GM18502 (cell line): Measurements from ENCODE around the gene C10orf62.
"Not testable (repeated sequence)": the region's sequence is repeated elsewhere in the genome, so short reads cannot be mapped to it uniquely, and the experiment has no call there.

ENCODE experiments used
- ATAC-seq: cut with Tn5 transposase; IDR thresholded peaks from one replicate; pipeline ENCODE4 v1.9.1; 2021; ENCODE audit warnings: mild to moderate bottlenecking; ENCODE audit not compliant: unreplicated experiment, poor library complexity

Gene C10orf62, protein sequence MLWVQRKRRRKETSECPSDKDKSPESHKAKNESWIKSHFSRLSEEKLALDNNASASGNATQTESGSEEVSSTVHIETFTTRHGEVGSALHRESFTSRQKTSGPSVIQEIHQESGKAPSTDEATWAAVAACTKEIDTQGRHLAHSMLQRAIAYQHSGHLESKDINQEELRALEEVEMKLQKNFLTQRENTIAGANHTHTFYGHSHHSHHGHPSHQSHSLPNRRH

DNA sequence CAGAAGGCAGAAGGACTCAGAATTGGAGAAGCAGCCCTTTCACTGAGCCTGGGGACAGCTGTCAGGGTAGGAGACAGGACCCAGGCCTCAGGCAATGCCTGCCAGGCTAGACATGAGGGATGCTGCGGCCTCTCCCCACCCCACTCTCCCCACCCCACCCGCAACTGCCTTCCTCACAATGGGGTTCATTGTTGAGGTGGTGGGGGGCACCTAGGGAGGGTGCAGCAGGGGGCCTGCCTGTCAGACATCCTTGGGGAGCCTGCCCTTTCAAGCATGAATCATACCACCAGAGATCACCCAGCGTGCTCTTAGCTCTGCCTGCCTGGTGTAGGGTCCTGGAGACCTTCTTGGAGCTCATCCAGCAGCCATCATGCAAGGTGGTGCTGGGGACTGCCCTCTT lies at the start of gene C10orf62:
TSS of gene C10orf62 (plus strand) at position 243 of the 400 bp plus-strand sequence. CDS start 177 bp downstream, outside the sequence.
- ATAC-seq, result no peak

DNA sequence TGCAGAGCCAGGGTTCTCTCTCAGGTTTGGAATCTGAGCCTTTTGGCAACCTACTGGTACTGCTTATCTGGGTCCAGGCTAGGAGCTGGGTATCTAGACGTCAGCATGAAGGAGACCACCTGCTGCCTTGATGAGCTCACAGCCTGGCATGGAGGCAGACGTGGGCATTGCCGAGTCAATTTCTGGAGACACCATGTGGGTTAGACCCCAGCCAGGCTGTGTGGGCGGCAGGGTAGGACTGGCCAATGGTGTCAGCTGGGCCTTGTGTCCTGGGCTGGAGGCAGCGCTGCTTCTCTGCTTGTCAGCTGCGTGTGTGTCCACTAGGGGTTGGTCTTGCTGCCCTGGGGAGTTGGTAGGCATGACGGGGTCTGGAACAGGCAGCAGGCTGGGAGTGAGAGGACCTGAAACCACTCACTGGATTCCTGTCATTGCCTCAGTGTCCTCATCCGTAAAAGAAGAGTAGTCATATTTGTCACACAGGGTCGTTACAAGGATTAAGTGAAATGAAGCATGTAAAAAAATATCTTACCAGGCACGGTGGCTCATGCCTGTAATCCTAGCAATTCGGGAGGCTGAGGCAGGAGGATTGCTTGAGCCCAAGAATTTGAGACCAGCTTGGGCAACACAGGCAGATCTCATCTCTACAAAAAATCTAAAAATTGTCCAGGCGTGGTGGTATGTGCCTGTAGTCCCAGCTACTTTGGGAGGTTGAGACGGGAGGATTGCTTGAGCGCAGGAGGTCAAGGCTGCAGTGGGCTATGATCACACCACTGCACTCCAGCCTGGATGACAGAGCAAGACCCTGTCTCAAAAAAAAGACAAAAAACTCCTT lies 48.6 kb upstream of the C10orf62 start:
- ATAC-seq, result no peak

DNA sequence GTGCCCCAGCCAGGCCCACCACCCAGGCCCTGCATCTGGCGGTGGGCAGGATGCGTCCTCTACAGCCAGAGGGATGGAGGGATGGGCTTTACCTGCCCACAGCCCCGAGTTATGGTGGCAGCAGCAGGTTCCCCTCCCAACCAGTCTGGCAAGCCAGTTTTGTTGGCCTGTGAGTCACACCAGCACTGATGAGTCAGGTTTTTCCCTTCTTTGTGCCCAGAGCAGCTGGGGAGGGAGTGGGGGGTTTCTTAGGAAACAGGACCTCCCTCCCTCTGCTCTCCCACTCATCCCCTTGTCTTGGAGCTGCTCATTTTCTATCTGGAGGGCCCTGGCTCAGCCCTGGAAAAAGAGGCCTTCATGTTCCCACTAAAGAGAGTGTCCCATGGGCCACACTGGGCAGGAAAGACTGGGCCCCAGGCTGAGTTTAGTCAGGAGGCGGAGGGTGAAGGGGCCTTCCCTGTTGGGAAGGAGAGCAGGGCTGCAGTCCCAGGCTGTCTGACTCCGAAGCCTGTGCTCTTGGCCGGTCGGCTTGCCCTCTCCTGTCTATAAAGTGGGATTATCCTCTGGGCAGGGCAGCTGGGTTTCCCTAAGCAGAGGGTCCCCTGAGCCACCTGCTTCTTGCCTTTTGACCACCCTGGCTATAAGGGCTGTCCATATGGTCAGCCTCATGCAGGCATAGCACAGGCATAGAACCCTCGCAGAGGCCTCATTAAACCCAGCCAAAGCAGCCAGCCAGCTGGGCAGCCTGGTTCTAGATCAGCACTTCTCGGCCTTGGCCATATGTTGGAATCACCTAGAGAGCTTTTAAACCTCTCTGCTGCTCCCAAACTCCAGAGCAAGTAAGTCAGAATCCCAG lies 47.1 kb upstream of the C10orf62 start:
- no peak for ATAC-seq

DNA sequence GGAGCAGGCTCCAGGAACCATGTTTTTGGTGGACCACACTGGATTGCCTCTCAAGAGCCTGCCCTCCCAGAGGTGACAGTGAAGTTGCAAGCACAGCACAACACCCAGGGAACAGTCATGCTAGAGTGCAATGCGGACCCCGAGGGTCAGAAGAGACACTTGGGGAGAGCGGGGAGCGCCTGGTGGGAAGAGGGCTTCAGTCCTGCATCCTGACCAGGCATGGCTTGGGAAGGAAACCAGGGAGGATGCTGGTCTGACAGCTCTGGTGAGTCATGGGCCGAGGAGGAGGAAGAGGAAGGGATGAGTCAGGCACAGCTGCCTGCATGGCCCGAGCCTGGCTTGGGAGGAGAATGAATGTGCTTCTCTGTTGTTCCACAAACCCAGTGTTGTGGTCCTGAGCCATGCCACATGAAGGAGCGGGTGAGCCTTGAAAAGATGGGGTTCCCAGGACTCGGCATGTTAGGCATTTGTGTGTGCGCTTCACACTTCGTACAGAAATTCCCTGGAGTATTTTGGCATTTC lies 46.4 kb upstream of the C10orf62 start:
- no peak for ATAC-seq

DNA sequence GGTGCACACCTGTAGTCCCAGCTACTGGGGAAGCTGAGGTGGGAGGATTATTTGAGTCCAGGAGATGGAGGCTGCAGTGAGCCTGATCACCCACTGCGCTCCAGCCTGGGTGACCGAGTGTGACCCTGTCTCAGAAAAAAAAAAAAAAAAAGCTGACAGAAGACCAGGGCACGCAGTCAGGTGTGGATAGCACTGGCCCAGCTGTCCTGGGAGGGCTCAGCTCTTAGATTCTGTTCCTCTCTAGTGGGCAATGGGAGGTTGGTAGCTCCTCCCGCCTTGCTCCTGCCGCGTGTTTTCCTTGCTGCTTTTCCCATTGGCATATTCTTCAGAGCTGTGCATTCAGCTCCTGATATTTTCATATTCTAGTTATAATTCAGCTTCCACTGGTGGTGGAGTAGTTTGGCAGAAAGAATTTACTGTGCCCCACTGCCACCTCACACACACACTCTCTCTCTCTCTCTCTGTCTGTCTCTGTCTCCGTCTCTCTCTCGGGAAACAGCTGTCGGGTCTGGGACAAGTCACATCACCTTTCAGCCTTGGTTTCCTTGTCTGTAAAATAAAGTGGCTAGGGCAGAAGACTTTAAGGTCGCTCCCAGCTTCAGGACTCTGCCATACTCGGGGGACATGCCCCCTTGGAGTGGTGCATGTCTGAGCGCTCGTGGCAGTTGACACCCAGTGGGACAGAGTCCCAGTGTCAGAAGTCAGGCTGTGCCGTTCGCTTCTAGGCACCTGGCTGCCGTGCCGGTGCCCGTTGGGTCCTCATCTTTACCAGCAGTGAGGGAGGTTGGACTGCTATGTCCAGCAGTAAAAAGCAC lies 42.9 kb upstream of the C10orf62 start:
- ATAC-seq, result no peak

DNA sequence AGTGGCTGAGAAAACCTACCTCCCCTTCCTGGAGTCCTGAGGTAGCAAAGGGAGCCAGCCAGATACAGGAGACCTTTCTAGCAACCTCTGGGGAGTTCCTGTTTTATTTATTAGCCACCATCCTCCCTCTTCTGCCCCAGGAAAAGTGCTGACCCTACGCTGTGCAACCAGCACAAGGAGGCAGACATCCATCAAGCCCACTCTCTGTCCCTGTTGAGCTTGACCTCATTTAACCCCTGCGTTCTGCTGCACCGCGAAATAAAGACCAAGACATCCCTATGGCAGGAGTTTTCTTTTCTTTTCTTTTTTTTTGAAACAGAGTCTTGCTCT lies 42.3 kb upstream of the C10orf62 start:
- ATAC-seq, result no peak

DNA sequence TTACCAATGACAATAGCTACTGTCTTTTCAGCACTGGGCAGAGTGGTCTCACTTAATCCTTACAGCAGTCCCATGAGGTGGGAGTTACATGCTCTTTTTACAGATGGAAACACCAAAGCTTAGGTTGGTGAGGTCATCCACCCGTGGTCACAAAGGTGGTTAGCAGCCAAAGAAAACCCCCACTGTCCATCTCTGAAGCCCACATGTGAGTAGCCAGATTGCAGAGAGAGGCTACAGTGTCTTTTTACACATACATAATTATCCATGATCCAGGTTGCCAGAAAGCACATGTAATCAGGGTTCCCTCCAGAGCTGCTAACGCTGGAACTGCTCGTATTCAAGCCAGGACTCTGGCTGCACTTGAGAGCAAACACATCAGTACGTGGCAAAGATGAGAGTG lies 41.6 kb upstream of the C10orf62 start:
- ATAC-seq, result no peak

DNA sequence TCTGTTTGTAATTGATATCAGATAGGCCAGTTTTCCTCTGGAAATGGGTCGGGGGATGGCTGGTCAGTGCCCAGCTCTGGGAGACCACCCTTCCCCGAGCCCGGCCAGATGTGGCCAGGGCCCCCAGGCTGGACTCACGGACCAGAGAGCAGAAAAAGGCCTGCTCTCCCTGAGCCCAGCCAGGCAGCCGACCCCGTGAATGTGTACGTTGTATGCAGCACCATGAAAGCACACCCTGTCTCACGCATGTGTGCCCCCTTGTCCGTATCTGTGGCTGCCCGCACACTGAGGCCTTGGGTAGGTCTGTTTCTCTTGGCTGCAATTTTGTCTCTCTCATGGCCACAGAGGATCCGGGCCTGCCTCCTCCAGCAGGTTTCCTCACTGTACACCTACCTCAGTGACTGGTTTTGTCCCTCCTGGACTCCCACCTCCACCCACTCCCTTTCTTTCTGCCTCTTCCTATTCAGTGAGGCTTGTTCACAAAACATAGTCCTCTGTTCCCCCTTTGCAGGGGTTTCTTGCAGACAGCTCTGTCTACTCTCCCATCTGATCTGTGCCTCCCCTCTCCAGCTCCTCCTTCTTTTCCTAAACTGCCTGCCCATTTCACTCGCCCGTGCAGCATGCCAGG lies 40.6 kb upstream of the C10orf62 start:
- ATAC-seq, result no peak

DNA sequence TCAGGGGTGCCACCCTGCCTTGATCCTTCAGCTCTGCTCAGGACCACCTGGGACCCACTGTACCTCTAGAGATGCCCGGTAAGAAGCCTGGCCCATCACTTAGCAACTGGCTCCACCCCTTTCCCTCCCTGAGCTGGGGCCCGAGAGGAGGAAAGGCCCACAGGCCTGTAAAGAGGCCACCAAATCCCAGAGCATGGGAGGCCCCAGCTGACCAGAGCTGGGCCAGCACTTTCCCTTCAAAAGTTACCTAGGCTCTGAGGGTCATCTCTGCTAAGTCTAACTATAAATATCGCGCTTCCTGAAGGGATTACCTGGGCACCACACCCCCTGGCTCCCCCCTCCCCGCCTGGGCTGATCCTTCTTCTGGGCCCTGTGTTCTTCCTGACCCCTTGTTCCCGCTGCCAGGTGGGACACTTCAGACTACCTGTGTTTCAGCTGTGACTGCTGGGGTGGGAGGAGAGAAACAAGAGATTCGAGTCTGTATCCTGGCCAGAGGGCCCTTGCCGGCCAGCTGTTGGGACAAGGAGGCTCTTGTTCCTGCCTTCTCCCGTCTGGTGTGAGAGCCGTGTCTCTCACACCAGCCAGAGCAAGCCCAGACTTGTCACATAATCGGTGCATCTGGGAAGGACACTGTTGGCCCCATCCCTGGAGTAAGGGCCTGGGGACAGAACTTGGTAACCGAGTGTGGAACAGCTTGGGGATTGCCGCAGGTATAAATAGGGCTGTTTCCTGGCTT lies 39.8 kb upstream of the C10orf62 start:
- no peak for ATAC-seq

DNA sequence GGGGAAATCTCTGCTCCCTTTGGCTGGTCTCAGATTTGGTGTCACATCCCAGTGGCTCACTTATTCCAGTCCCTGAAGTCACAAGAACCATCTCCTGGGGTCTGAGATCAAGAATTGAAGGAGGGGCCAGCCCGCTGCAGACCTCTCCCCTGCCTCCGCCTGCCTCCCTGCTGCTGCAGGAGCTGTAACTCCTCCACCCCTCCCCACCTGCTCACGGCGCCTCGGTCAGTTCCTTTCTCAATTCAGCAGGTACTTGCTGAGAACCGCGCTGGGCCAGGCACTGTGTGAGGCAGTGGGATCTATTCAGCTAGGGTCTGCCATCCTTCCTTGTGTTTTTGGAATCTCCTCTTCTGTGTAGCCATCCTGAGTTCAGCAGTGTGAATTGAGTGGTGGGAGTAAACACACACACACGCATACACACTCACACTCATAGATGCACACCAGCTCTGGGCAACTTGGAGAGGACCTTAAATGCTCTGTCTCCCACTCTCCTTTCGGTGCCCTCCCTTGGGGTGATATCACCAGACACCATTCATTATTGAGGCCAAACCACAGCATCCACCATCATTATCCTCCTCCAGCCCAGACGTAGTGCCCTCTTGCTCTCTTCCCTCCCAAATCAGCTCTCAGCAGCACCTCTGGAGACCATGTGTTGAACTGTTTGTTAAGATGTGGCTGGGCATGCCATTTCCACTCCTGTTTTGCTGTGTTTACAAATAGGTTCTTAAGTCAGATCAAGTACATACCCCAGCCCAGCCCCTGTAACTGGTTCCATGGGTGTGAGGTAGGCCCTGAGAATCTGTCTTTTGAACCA lies 39.0 kb upstream of the C10orf62 start:
- ATAC-seq, result no peak

DNA sequence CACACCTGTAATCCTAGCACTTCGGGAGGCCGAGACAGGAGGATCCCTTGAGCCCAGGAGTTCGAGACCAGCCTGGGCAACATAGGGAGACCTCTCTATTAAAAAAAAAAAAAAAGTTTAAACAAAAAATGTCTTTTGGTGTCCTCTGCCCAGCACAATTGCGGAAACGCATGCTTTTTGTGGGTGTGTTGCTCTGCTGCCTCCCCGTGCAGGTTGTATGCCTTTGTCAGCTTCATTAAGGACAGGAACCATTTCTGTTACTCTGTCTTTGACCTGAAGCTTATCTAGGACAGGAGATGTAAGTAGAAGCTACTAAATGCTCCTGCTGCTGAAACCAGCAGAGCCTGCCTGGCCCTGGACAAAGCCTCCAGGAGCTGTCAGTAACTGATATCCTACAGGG lies 38.2 kb upstream of the C10orf62 start:
- no peak for ATAC-seq

DNA sequence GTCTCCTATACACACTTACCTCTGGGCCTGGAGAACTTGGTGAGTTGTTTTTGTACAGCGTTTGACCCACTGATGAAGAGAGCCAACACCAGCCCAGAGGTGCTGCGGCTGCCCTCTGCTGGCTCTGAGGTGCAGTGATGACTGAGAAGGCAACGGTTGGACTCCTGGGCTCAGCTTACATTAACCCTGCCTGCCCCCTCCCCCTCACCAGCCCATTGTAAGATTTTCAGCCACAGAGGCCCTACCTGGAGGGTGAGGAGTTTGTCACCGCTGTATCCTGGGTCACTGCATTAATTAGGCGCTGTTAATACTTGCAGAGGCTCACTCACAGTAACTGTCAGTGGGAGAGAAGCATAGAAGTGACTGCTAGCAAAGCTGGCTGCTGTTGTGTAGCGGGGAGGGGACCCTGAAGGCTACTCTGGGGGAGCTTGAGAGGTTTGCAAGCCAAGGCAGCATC lies 35.9 kb upstream of the C10orf62 start:
- ATAC-seq, result no peak

DNA sequence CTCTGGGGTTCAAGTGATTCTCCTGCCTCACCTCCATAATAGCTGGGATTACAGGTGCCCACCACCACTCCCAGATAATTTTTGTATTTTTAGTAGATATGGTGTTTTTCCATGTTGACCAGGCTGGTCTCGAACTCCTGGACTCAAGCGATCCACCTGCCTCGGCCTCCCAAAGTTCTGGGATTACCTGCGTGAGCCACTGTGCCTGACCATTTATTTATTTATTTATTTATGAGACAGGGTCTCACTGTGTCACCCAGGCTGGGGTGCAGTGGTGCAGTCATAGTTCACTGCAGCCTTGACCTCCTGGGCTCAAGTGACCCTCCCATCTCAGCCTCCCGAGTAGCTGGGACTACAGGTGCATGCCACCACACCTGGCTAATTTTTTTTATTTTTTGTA lies 35.2 kb upstream of the C10orf62 start:
- not testable (repeated sequence) for ATAC-seq

DNA sequence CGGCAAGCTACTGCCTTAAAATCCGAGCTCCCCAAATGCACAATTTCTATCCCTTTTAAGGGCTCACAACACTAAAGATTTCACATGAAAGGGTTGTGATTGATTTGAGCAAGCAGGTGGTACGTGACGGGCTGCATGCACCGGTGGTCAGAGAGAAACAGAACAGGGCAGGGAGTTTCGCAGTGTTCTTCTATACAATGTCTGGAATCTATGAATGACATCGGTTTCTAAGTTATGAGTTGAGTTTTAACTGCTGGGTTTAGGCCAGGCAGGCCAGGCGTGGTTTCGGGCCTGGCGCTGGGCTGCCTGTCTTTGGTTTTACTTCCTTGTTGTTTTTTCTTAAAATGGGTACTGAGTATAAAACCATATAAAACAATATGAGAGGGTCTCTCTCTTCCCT lies 34.0 kb upstream of the C10orf62 start:
- ATAC-seq, result not testable (repeated sequence)

DNA sequence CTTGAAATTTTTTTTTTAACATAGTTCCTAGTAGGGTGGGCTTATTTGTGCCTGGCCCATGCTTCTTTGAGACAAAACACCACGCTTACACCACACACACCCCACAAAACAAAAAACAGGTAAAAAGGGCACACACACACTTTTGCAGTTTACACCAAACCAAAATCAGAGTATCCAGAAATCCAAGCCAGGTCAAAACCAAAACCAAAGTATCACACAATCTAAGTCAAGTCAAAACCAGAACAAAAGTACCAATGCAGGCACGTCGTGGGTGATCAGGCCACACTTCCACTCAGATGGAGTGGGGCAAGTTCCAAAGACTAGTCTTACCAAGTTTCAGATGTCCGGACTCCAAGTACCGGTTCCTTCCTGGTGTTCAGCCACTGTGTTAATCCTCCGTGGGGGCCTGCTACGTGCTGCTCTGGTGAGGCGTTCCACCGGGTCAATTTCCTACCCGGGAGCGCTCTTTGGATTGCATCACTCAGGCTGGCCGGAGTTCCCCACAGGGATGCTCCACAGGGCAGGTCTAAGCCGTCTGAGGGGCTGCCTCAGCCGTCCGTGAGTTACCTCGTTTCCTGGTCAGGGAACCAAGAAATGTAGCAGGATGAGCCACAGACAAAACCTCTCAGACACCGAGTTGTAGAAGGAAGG lies 28.7 kb upstream of the C10orf62 start:
- not testable (repeated sequence) for ATAC-seq

DNA sequence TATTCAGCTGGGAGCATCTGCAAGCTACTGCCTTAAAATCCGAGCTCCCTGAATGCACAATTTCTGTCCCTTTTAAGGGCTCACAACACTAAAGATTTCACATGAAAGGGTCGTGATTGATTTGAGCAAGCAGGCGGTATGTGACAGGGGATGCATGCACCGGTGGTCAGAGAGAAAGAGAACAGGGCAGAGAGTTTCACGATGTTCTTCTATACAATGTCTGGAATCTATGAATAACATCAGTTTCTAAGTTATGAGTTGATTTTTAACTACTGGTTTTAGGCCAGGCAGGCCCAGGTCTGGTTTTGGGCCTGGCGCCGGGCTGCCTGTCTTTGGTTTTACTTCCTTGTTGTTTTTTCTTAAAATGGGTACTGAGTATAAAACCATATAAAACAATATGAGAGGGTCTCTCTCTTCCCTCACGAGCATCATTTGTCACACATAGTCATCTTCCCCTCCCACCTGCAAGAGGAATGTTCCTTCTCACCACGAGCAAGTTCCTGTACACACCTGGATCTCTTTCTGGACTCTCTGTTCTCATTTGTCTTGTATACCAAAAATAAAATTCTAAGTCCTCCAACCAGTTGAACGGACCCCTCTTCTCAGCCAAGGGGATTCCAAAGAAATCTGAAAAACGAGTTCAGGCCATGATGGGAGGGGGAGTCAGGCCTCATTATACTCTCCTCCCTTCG lies 28.0 kb upstream of the C10orf62 start:
- not testable (repeated sequence) for ATAC-seq

DNA sequence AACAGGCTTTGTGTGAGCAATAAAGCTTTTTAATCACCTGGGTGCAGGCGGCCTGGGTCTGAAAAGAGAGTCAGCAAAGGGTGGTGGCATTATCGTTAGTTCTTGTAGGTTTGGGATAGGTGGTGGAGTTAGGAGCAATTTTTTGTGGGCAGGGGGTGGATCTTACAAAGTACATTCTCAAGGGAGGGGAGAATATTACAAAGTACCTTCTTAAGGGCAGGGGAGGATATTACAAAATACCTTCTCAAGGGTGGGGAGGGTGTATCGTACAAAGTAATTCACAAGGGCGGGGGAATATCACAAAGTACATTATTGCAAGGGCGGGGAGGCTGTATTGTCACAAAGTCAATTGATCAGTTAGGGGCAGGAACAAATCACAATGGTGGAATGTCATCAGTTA lies 27.2 kb upstream of the C10orf62 start:
- ATAC-seq, result not testable (repeated sequence)
